Panc1 (cell line): ENCODE results near the gene RCN1. TPM values are rescaled to one million over a fixed set of nuclear protein-coding genes. Genes with fewer than 3 reads are reported as not detected.

Source experiments
- ATAC-seq: fragments of 200-7000 bp; cut with Tn5 transposase; 2 replicates; pipeline ENCODE4 v1.9.1; 2020; ENCODE audit warnings: mild to moderate bottlenecking, moderate library complexity
- BruUV-seq: library from RNA; stranded (reverse); fragments of 400-500 nt; replicated peaks from 2 replicates; lab custom pipeline; 2021; lab: Mats Ljungman, UMichigan
- CTCF ChIA-PET: fragments of 300-600 bp; sonication (Branson Sonifier 250); formaldehyde crosslinking; loops from one replicate; lab custom pipeline; 2022; ENCODE audit warnings: antibody characterized with exemption; lab: Charles Lee
- POLR2A ChIA-PET: fragments of 300-600 bp; sonication (Branson Sonifier 250); formaldehyde crosslinking; loops from one replicate; lab custom pipeline; 2022; ENCODE audit warnings: antibody characterized with exemption; lab: Charles Lee
- DNase-seq: peaks from one replicate; pipeline ENCODE4 v3.0.0-alpha.2; 2010; ENCODE audit warnings: low read depth, low spot score
- H3K27ac ChIP-seq: 2 replicates; pipeline ENCODE4 v1.5.1; 2011; ENCODE audit warnings: mild to moderate bottlenecking, low read length, inconsistent platforms
- H3K27me3 ChIP-seq: fragments of 200-500 bp; sonication (Bioruptor generic); 2 replicates; pipeline ENCODE4 v1.6.0; 2014; ENCODE audit warnings: low read length, inconsistent platforms; ENCODE audit not compliant: control insufficient read depth, insufficient read depth
- H3K36me3 ChIP-seq: fragments of 200-500 bp; sonication (Bioruptor generic); 2 replicates; pipeline ENCODE4 v1.5.1; 2014; ENCODE audit warnings: inconsistent platforms, mild to moderate bottlenecking, low read length, moderate library complexity; ENCODE audit not compliant: control insufficient read depth, insufficient read depth
- H3K4me1 ChIP-seq: 2 replicates; pipeline ENCODE4 v1.5.1; 2011; ENCODE audit warnings: inconsistent platforms, mild to moderate bottlenecking, low read length, moderate library complexity; ENCODE audit not compliant: control insufficient read depth, insufficient read depth
- H3K4me3 ChIP-seq, 2 experiments: 2 replicates each; pipeline ENCODE4 v1.5.1; 2011 to 2012; ENCODE audit warnings: low read depth in 2 of 2, low read length in 2 of 2, mild to moderate bottlenecking in 2 of 2, inconsistent platforms in 1 of 2, moderate library complexity in 1 of 2
- H3K9me3 ChIP-seq: fragments of 200-500 bp; sonication (Bioruptor generic); 2 replicates; pipeline ENCODE4 v1.5.1; 2014; ENCODE audit warnings: low read depth, mild to moderate bottlenecking, inconsistent platforms, low read length, moderate library complexity; ENCODE audit not compliant: control insufficient read depth, insufficient read depth
- POLR2AphosphoS5 ChIP-seq: IDR thresholded peaks from 2 replicates; pipeline ENCODE4 v1.6.1; 2012; ENCODE audit warnings: mild to moderate bottlenecking, low read depth, low read length, moderate library complexity
- SIN3A ChIP-seq: IDR thresholded peaks from 2 replicates; pipeline ENCODE4 v1.6.1; 2012; ENCODE audit warnings: low read depth, mild to moderate bottlenecking, low read length, moderate library complexity, borderline replicate concordance; ENCODE audit not compliant: insufficient read depth
- TCF7L2 ChIP-seq: IDR thresholded peaks from 2 replicates; pipeline ENCODE4 v1.6.1; 2011; ENCODE audit warnings: mild to moderate bottlenecking, low read depth, low read length, inconsistent platforms
- in situ Hi-C: cut with HindIII; loops from 2 replicates; pipeline ENCODE4 v1.10.0; 2016; ENCODE audit warnings: low sequenced_read_pairs, low pct_unique_long_range_greater_than_20kb
- intact Hi-C: fragments of 100-400 bp; cut with micrococcal nuclease; formaldehyde crosslinking; loops from one replicate; pipeline ENCODE4 v1.10.0; 2022; ENCODE audit not compliant: unreplicated experiment
- total RNA-seq: library from RNA; stranded (reverse); gene quantifications from one replicate; pipeline ENCODE4 v1.2.1, GENCODE V29; 2021; ENCODE audit not compliant: unreplicated experiment
- TF ChIP-seq, protein P1 (sequence below): fragments of 450-650 bp; IDR thresholded peaks from 2 replicates; pipeline ENCODE4 v1.5.1; 2017; ENCODE audit warnings: mild to moderate bottlenecking
- TF ChIP-seq, protein P2 (sequence below), 2 experiments: IDR thresholded peaks; 2 replicates each; pipeline ENCODE4 v1.6.1; 2011 to 2012; ENCODE audit warnings: low read depth in 2 of 2, control low read depth in 1 of 2, low read length in 1 of 2, mild to moderate bottlenecking in 1 of 2, moderate library complexity in 1 of 2; ENCODE audit not compliant: insufficient read depth in 1 of 2

RCN1 gene
- total RNA-seq, 1 experiment from 2014 or later, result 120 TPM

DNA sequence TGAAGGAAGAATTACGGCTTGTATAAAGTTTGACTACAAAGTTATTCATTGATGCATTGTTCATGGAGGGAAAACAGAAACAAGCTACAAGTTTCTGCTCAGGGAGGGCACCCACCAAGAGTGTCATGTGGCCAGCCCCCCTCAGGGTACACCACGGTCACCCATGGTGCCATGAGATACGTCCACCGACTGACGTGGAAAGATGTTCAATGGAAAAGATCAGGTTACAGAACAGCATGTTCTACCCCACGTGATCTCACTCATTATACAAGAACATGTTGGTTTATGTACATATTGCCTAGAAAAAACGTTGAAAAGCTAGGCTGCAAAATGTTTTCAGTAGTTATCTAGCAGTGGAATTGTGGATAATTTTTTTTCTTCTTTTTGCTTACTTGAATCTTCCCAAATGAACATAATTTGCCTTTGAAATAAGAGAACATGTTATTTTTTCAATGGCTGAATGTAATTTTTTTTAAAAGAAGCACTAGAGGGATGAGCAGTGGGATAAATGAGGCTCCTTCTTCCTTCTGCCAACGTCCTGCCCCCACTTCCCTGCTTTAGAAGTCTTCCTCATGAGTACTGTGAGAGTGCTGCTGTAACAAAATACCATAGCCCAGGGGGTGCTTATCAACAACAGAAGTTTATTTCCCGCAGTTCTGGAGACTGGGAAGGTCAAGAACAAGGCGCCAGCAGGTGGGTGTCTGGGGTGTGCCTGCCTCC is 22.5 kb downstream of the RCN1 start:
- intact Hi-C loops, result no loop called here
- in situ Hi-C loops, result no loop called here
- BruUV-seq, result no TSS peak
- DNase-seq (no peak), ATAC-seq (no peak)
- H3K9me3 ChIP-seq, result no peaks in the 10 kb centered on the region
- no peak overlapping the region for H3K4me3 ChIP-seq
- H3K4me1 ChIP-seq, result no peaks in the 10 kb centered on the region
- H3K27me3 ChIP-seq, result peaks cover 5% of the 10 kb centered on the region; the same call in 1 of the 2 replicates
- no peak overlapping the region for H3K27ac ChIP-seq
- TF ChIP-seq POLR2AphosphoS5, result no peak
- TF ChIP-seq, protein P1, sequence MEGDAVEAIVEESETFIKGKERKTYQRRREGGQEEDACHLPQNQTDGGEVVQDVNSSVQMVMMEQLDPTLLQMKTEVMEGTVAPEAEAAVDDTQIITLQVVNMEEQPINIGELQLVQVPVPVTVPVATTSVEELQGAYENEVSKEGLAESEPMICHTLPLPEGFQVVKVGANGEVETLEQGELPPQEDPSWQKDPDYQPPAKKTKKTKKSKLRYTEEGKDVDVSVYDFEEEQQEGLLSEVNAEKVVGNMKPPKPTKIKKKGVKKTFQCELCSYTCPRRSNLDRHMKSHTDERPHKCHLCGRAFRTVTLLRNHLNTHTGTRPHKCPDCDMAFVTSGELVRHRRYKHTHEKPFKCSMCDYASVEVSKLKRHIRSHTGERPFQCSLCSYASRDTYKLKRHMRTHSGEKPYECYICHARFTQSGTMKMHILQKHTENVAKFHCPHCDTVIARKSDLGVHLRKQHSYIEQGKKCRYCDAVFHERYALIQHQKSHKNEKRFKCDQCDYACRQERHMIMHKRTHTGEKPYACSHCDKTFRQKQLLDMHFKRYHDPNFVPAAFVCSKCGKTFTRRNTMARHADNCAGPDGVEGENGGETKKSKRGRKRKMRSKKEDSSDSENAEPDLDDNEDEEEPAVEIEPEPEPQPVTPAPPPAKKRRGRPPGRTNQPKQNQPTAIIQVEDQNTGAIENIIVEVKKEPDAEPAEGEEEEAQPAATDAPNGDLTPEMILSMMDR, result no peak
- no peak for TF ChIP-seq SIN3A
- no peak for TF ChIP-seq TCF7L2
- TF ChIP-seq, protein P2, sequence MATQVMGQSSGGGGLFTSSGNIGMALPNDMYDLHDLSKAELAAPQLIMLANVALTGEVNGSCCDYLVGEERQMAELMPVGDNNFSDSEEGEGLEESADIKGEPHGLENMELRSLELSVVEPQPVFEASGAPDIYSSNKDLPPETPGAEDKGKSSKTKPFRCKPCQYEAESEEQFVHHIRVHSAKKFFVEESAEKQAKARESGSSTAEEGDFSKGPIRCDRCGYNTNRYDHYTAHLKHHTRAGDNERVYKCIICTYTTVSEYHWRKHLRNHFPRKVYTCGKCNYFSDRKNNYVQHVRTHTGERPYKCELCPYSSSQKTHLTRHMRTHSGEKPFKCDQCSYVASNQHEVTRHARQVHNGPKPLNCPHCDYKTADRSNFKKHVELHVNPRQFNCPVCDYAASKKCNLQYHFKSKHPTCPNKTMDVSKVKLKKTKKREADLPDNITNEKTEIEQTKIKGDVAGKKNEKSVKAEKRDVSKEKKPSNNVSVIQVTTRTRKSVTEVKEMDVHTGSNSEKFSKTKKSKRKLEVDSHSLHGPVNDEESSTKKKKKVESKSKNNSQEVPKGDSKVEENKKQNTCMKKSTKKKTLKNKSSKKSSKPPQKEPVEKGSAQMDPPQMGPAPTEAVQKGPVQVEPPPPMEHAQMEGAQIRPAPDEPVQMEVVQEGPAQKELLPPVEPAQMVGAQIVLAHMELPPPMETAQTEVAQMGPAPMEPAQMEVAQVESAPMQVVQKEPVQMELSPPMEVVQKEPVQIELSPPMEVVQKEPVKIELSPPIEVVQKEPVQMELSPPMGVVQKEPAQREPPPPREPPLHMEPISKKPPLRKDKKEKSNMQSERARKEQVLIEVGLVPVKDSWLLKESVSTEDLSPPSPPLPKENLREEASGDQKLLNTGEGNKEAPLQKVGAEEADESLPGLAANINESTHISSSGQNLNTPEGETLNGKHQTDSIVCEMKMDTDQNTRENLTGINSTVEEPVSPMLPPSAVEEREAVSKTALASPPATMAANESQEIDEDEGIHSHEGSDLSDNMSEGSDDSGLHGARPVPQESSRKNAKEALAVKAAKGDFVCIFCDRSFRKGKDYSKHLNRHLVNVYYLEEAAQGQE (IDR thresholded peaks at IDR 0.05; ENCODE audit: insufficient read depth in 1 of 2, low read depth in 2 of 2, low read length in 1 of 2), result no peak
- POLR2A ChIA-PET, result no interaction called here
- CTCF ChIA-PET, result no interaction called here
- no peaks in the 10 kb centered on the region for H3K36me3 ChIP-seq

DNA sequence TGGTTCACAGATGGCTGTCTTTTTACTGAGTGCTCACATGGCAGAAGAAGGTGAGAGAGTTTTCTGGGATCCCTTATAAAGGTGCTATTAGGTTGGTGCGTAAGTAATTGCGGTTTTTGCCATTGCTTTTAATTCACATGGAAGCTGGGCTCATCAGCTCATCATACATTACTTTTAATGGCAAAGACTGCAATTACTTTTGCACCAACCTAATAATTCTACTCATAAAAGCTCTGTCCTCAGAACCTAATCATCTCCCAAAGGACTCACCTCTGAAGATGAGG is 23.0 kb downstream of the RCN1 start:
- no TSS peak for BruUV-seq
- Histone ChIP-seq H3K4me3 (no peak overlapping the region), H3K27me3 (peaks cover 5% of the 10 kb centered on the region; the same call in 1 of the 2 replicates), H3K4me1 (no peaks in the 10 kb centered on the region), H3K27ac (no peak overlapping the region), H3K9me3 (no peaks in the 10 kb centered on the region), H3K36me3 (no peaks in the 10 kb centered on the region)
- intact Hi-C loops, result no loop called here
- DNase-seq, result no peak
- ATAC-seq, result no peak
- POLR2A ChIA-PET, result no interaction called here
- TF ChIP-seq, protein P1, result no peak
- TF ChIP-seq, protein P2 (IDR thresholded peaks at IDR 0.05; ENCODE audit: insufficient read depth in 1 of 2, low read depth in 2 of 2, low read length in 1 of 2), result no peak
- TF ChIP-seq TCF7L2, result no peak
- TF ChIP-seq POLR2AphosphoS5, result no peak
- TF ChIP-seq SIN3A, result no peak
- CTCF ChIA-PET, result no interaction called here
- in situ Hi-C loops, result no loop called here
